HUES6 (cell line): ENCODE data around the gene ZC3HAV1.

Experiments used
- H3K27ac ChIP-seq: 2 replicates; pipeline ENCODE4 v1.7.0; 2013; ENCODE audit warnings: low read depth, mild to moderate bottlenecking, low read length, inconsistent platforms
- H3K27me3 ChIP-seq: 2 replicates; pipeline ENCODE4 v1.6.1; 2013; ENCODE audit warnings: low read length; ENCODE audit not compliant: control insufficient read depth, insufficient read depth
- H3K36me3 ChIP-seq: 2 replicates; pipeline ENCODE4 v1.6.1; 2013; ENCODE audit warnings: low read length; ENCODE audit not compliant: control insufficient read depth, insufficient read depth
- H3K4me1 ChIP-seq: 2 replicates; pipeline ENCODE4 v1.6.1; 2013; ENCODE audit warnings: low read length; ENCODE audit not compliant: control insufficient read depth, insufficient read depth
- H3K4me3 ChIP-seq: 2 replicates; pipeline ENCODE4 v1.5.1; 2013; ENCODE audit warnings: low read depth, low read length
- H3K9ac ChIP-seq: one replicate; pipeline ENCODE4 v1.6.1; 2013; ENCODE audit warnings: mild to moderate bottlenecking, low read length
- H3K9me3 ChIP-seq: 2 replicates; pipeline ENCODE4 v1.6.1; 2013; ENCODE audit warnings: low read depth, low read length; ENCODE audit not compliant: control insufficient read depth, insufficient read depth

The ZC3HAV1 gene

DNA sequence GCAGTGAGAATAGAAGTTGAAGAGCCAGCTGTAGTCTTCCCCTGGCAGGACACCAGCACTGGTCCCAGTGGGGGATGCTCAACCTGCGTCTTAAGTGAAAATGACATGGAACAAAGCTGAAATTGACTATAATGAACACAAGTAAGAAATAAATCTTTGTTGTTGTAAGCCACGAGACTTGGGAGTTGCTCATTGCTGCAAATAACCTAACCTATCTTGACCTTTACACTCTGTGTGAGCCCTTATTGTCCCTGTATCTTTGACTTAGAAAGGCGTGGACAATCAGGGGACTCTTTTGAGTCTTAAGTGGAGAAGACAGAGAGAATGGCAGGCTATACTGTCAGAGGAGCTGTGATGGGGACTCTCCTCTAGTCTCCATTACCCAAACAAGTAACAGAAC is 90.6 kb downstream of the ZC3HAV1 start:
- Histone ChIP-seq H3K9me3 (no peaks in the 10 kb centered on the region), H3K4me1 (peaks cover 6% of the 10 kb centered on the region; the same call in 1 of the 2 replicates)

DNA sequence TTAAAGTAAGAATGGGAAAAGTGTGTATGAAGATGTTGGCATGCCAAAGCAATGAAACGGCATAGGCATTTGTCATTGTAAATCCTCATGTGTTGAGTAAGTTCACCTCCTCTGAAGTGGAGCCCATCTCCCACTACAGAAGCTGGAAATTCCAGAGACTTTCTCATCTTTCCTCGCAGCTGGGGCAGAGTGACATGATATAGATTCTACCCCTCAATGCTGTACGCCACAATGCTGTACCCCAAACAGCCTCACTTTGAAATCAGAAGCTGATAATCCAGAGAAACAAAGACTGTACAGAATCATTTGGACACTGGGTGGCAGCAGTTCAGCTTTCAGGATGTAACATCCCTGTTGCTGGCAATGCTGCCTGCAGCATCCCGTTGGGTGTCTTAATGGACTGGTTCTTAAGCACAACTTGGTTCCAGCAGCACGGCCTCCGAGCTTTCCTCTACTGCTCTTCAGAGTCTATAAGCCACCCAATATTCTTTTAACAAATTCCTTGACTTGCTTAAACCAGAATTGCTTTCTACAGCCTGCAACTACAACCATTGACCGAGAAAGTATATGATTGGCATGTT is 92.5 kb downstream of the ZC3HAV1 start:
- H3K4me3 ChIP-seq = no peak overlapping the region
- H3K27ac ChIP-seq = no peak overlapping the region
- H3K9ac ChIP-seq = no peak overlapping the region

More for the DNA sequence above, 90.6 kb downstream of the ZC3HAV1 start:
- Histone ChIP-seq H3K36me3 (peaks cover 4% of the 10 kb centered on the region; the same call in 1 of the 2 replicates), H3K27ac (no peak overlapping the region), H3K27me3 (no peaks in the 10 kb centered on the region), H3K9ac (no peak overlapping the region), H3K4me3 (no peak overlapping the region)

DNA sequence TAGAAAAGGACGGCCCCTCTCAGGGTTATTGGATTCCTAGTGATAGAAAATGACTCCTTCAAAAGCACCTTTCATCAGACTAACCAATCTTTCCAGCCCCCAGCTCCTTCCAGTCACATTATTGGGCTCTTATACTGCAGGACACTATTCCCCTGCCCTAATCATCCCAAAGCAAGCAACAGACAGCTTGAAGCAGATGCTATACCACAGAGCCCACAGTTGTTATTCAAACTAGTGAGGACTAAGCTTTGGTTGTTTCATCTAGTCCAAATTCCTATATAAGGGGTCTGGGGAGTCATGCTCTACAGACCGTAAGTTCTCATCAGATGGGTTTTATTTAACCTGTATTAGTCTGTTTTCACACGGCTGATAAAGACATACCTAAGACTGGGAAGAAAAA is 98.1 kb downstream of the ZC3HAV1 start:
- Histone ChIP-seq H3K9ac (no peak overlapping the region), H3K4me3 (no peak overlapping the region), H3K36me3 (no peaks in the 10 kb centered on the region), H3K4me1 (peaks cover 4% of the 10 kb centered on the region; the same call in 1 of the 2 replicates), H3K27ac (peak overlapping the region; percentile 60; the same call in 1 of the 2 replicates), H3K27me3 (no peaks in the 10 kb centered on the region), H3K9me3 (peaks cover 16% of the 10 kb centered on the region)

More for the DNA sequence above, 92.5 kb downstream of the ZC3HAV1 start:
- Histone ChIP-seq H3K36me3 (no peaks in the 10 kb centered on the region), H3K4me1 (peaks cover 10% of the 10 kb centered on the region; the same call in 1 of the 2 replicates), H3K9me3 (no peaks in the 10 kb centered on the region), H3K27me3 (no peaks in the 10 kb centered on the region)

DNA sequence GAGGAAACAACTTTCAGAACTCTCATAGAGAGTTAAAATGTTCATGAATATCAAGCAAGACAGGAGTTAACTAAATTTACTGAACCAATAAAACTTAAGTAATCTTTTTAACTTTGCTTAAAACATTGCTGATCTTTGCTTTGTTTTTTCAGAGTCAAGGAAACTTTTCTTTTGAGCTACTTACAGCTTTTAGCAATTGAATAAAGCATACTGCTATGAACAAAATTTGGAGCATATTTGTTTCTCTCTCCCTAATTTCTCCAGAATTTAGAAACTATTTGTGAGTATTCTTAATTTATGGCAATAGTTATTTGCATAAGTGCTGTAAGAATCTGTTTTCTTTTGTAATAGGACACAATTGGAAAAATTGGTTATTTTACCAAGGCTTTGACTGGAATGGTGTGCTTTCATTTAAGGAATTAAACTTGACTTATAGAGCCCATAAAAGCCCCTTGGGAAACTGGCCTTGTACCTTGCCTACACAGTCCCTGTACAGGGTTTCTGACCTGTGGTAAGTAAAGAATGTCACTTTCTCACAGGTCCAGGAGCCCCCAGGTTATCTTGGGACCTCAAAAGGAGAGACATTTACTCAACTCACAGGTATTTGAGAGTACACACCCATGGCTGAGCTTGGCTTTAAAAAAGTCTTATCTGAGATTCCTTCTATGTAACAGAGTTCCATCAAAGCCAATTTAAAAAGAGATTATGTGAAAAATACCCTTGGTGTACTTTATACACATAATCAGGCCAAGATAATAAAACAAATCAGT is 105.0 kb downstream of the ZC3HAV1 start:
- Histone ChIP-seq H3K27ac (no peak overlapping the region), H3K4me1 (no peaks in the 10 kb centered on the region), H3K36me3 (no peaks in the 10 kb centered on the region), H3K9me3 (peaks cover 27% of the 10 kb centered on the region), H3K4me3 (no peak overlapping the region), H3K9ac (no peak overlapping the region), H3K27me3 (no peaks in the 10 kb centered on the region)

DNA sequence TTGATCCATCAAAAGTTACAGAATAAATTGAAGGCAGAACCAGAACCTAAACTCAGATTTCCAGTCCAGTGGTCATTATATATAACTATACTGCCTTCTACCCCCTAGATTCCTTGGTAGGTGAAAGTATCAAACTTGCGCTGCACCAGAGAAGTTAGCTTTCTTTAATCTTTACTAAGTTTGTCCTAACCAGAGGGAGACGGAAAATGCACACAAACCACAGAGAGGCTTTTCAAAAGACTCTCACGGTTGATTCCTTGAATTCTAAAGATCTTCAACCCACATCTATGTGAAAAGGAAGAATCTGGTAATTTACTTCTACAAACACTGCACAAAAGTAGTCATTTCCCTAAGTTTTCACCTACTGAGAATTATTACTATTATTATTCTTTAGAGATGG is 110.1 kb downstream of the ZC3HAV1 start:
- no peaks in the 10 kb centered on the region for H3K36me3 ChIP-seq
- no peaks in the 10 kb centered on the region for H3K4me1 ChIP-seq
- no peak overlapping the region for H3K4me3 ChIP-seq
- H3K9ac ChIP-seq = no peak overlapping the region
- no peak overlapping the region for H3K27ac ChIP-seq
- no peaks in the 10 kb centered on the region for H3K27me3 ChIP-seq
- peaks cover 8% of the 10 kb centered on the region; the same call in 1 of the 2 replicates for H3K9me3 ChIP-seq
